ENCODE data around the gene OR2A14.

DNA sequence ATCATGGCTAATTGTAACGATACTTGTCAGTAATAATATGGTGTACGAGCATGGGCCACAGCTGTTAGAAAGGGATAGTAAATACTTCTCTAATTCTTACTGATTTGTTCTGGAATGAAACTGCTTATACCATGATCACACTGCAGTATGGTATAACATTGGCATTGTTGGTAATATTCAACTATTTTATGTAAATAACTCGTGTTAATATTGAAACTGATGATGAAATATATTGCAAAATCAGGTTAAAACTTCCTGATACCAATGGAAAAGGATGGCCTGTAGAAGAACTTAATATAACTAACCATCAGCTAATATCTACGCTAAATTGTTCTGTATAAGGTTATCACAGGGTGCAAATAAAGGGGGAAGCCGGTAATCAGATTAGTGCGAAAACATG is 10.3 kb downstream of the OR2A14 start:
- TF ChIP-seq EZH2 (IDR thresholded peaks at IDR 0.05) (no peak), POLR2AphosphoS5 (IDR thresholded peaks at IDR 0.05; ENCODE audit: borderline replicate concordance, low read depth, low read length) (no peak), FOXP2 (optimal IDR thresholded peaks at IDR 0.05; ENCODE audit: control extremely low read depth, extremely low read length, insufficient read depth) (no peak)

Data from SK-N-MC (cell line).